HepG2 (cell line): Measurements from ENCODE around the gene TNFSF11. TPM values are rescaled to one million over a fixed set of nuclear protein-coding genes. Genes with fewer than 3 reads are reported as not detected.

ENCODE experiments used
- ATAC-seq: fragments of 200-7000 bp; cut with Tn5 transposase; 3 replicates; pipeline ENCODE4 v1.9.1; 2020; ENCODE audit warnings: mild to moderate bottlenecking, moderate library complexity
- BruUV-seq: library from RNA; stranded (reverse); fragments of 400-500 nt; replicated peaks from 2 replicates; lab custom pipeline; 2021; lab: Mats Ljungman, UMichigan
- CTCF ChIA-PET: fragments of 300-600 bp; formaldehyde crosslinking; extraction: SDS; loops from one replicate; lab custom pipeline; 2021; ENCODE audit warnings: low total read pairs, inconsistent platforms, low intra/inter-chr PET ratio; lab: Yijun Ruan, JAX
- POLR2A ChIA-PET: fragments of 350-600 bp; sonication (Branson Sonifier 250); formaldehyde crosslinking; loops from one replicate; lab custom pipeline; 2020; ENCODE audit warnings: antibody characterized with exemption, inconsistent platforms; lab: Yijun Ruan, JAX
- DNase-seq: peaks from one replicate; pipeline ENCODE4 v3.0.0-alpha.2; 2015; ENCODE audit warnings: low spot score
- FAIRE-seq: peaks from 3 replicates; lab custom pipeline; 2011; peaks lifted over from hg19 to GRCh38; lab: Jason Lieb, UNC
- H2AFZ ChIP-seq: one replicate; pipeline ENCODE4 v1.6.1; 2011; ENCODE audit warnings: low read length, inconsistent platforms
- H3K27ac ChIP-seq: fragments of 300-600 bp; 3 replicates; pipeline ENCODE4 v1.8.0; 2011; ENCODE audit warnings: mixed run types, mild to moderate bottlenecking, mixed read lengths, low read length, inconsistent platforms; ENCODE audit not compliant: insufficient read depth; ENCODE audit errors: extremely low read length
- H3K27me3 ChIP-seq, 2 experiments: fragments of 200-600 bp in 1 of 2; 2 replicates in 1 of 2; 3 replicates in 1 of 2; pipeline versions ENCODE4 v1.6.0 to v1.8.0; 2011; ENCODE audit warnings: low read length in 2 of 2, mild to moderate bottlenecking in 2 of 2, moderate library complexity in 2 of 2, inconsistent platforms in 1 of 2; ENCODE audit not compliant: insufficient read depth in 2 of 2, control insufficient read depth in 1 of 2
- H3K36me3 ChIP-seq, 2 experiments: fragments of 200-600 bp in 1 of 2; replicated peaks in 1 of 2; 2 replicates in 1 of 2; 3 replicates in 1 of 2; pipeline versions ENCODE4 v1.5.1 to v1.8.0; 2011; ENCODE audit warnings: low read length in 2 of 2, inconsistent platforms in 1 of 2; ENCODE audit not compliant: insufficient read depth in 2 of 2, control insufficient read depth in 1 of 2
- H3K4me1 ChIP-seq: 2 replicates; pipeline ENCODE4 v1.5.1; 2012; ENCODE audit warnings: low read length, inconsistent platforms; ENCODE audit not compliant: insufficient read depth
- H3K4me2 ChIP-seq: 2 replicates; pipeline ENCODE4 v1.6.0; 2011; ENCODE audit warnings: low read depth, low read length, inconsistent platforms
- H3K4me3 ChIP-seq, 3 experiments: fragments of 200-600 bp in 1 of 3; sonication (generic), shearing (Covaris generic) in 1 of 3; replicated peaks in 1 of 3; 2 replicates each; pipeline ENCODE4 v1.5.1; 2011 to 2016; ENCODE audit warnings: low read length in 3 of 3, inconsistent platforms in 2 of 3, low read depth in 2 of 3, mild to moderate bottlenecking in 2 of 3, control low read depth in 1 of 3, mixed read lengths in 1 of 3; ENCODE audit not compliant: insufficient read depth in 1 of 3
- H3K79me2 ChIP-seq: one replicate; pipeline ENCODE4 v1.6.1; 2011; ENCODE audit warnings: low read length, inconsistent platforms; ENCODE audit not compliant: insufficient read depth
- H3K9ac ChIP-seq: 2 replicates; pipeline ENCODE4 v1.6.0; 2011; ENCODE audit warnings: mild to moderate bottlenecking, low read depth, low read length, inconsistent platforms; ENCODE audit not compliant: insufficient read depth
- H3K9me3 ChIP-seq: 2 replicates; pipeline ENCODE4 v1.5.1; 2012; ENCODE audit warnings: mild to moderate bottlenecking, low read length
- H4K20me1 ChIP-seq: 2 replicates; pipeline ENCODE4 v1.6.0; 2011; ENCODE audit warnings: inconsistent platforms, mild to moderate bottlenecking, low read length, moderate library complexity; ENCODE audit not compliant: insufficient read depth
- ARID3A ChIP-seq: IDR thresholded peaks from 2 replicates; pipeline ENCODE4 v1.6.1; 2012; ENCODE audit warnings: low read depth, low read length, improper control_type of control experiment
- FOXA1 ChIP-seq, 2 experiments: fragments of 450-650 bp in 1 of 2; sonication (generic) in 1 of 2; formaldehyde crosslinking in 1 of 2; IDR thresholded peaks; 2 replicates each; pipeline versions ENCODE4 v1.4.0 to v1.6.1; 2016 to 2020; ENCODE audit warnings: missing genetic modification reagents in 1 of 2
- KAT8 ChIP-seq: IDR thresholded peaks from 2 replicates; pipeline ENCODE4 v1.6.1; 2016; ENCODE audit warnings: missing genetic modification reagents, missing compliant biosample characterization
- NR2F6 ChIP-seq, 2 experiments: IDR thresholded peaks; 2 replicates each; pipeline ENCODE4 v1.6.1; 2016; ENCODE audit warnings: antibody characterized with exemption in 1 of 2, mild to moderate bottlenecking in 1 of 2
- ZBTB1 ChIP-seq: sonication (generic); formaldehyde crosslinking; IDR thresholded peaks from 2 replicates; pipeline ENCODE4 v1.4.0; 2020; ENCODE audit warnings: missing genetic modification reagents, borderline replicate concordance
- ZNF138 ChIP-seq: sonication (generic); formaldehyde crosslinking; IDR thresholded peaks from 2 replicates; pipeline ENCODE4 v1.5.0; 2020; ENCODE audit warnings: mild to moderate bottlenecking, low read depth, missing genetic modification reagents
- ZNF598 ChIP-seq: sonication (generic); formaldehyde crosslinking; IDR thresholded peaks from 2 replicates; pipeline ENCODE4 v1.5.1; 2020; ENCODE audit warnings: mild to moderate bottlenecking, missing genetic modification reagents, borderline replicate concordance
- ZNF619 ChIP-seq: sonication (generic); formaldehyde crosslinking; IDR thresholded peaks from 2 replicates; pipeline ENCODE4 v1.4.0; 2020; ENCODE audit warnings: mild to moderate bottlenecking, missing genetic modification reagents
- ZNF775 ChIP-seq: sonication (generic); formaldehyde crosslinking; IDR thresholded peaks from 2 replicates; pipeline ENCODE4 v1.4.0; 2020; ENCODE audit warnings: missing genetic modification reagents, mild to moderate bottlenecking, moderate library complexity, borderline replicate concordance
- ZNF790 ChIP-seq: sonication (generic); formaldehyde crosslinking; IDR thresholded peaks from 2 replicates; pipeline ENCODE4 v1.8.0; 2022; ENCODE audit warnings: missing genetic modification reagents, mild to moderate bottlenecking, borderline replicate concordance
- ZSCAN20 ChIP-seq: sonication (generic); formaldehyde crosslinking; IDR thresholded peaks from 2 replicates; pipeline ENCODE4 v1.4.0; 2020; ENCODE audit warnings: missing genetic modification reagents, mild to moderate bottlenecking, borderline replicate concordance
- WGBS: methylation state at CpG from one replicate; pipeline ENCODE4 v1.1.6; 2017; ENCODE audit warnings: low lambda C conversion rate; 5-methylcytosine and 5-hydroxymethylcytosine counted together
- in situ Hi-C: cut with HindIII; loops from 2 replicates; pipeline ENCODE4 v1.10.0; 2017; ENCODE audit warnings: low pct_unique_long_range_greater_than_20kb; ENCODE audit not compliant: extremely low pct_ligation_motif_present
- intact Hi-C: fragments of 100-400 bp; cut with micrococcal nuclease; formaldehyde crosslinking; loops from one replicate; pipeline ENCODE4 v1.10.0; 2022; ENCODE audit not compliant: unreplicated experiment
- polyA plus RNA-seq, 8 experiments: library from polyadenylated mRNA; depleted of rRNA in 3 of 8; stranded (reverse) in 7 of 8; unstranded in 1 of 8; fragments of >200 nt; fragmentation: Illumina TruSeq in 4 of 8; extraction: Trizol in 4 of 8; gene quantifications; 2 replicates each; pipeline versions ENCODE4 v1.2.1 to v1.2.3, GENCODE V29; 2011 to 2016; ENCODE audit warnings: low read depth in 4 of 8, missing spikeins in 1 of 8, mixed read lengths in 1 of 8; ENCODE audit not compliant: insufficient read depth in 1 of 8
- total RNA-seq, 5 experiments: library from RNA; depleted of rRNA; stranded (reverse); fragments of >200 nt; fragmentation: Illumina TruSeq; extraction: Trizol; gene quantifications; 2 replicates each; pipeline ENCODE4 v1.2.3, GENCODE V29; 2016; ENCODE audit warnings: low read depth in 1 of 5
- TF ChIP-seq, protein P1 (sequence below): sonication (generic); formaldehyde crosslinking; IDR thresholded peaks from 2 replicates; pipeline ENCODE4 v1.8.1; 2022; ENCODE audit warnings: low read depth, mild to moderate bottlenecking, missing genetic modification reagents
- TF ChIP-seq, protein P2 (sequence below): sonication (generic); formaldehyde crosslinking; IDR thresholded peaks from 2 replicates; pipeline ENCODE4 v1.8.0; 2022; ENCODE audit warnings: missing genetic modification reagents, mild to moderate bottlenecking, moderate library complexity, borderline replicate concordance
- TF ChIP-seq, protein P3 (sequence below): sonication (generic); formaldehyde crosslinking; IDR thresholded peaks from 2 replicates; pipeline ENCODE4 v1.5.0; 2020; ENCODE audit warnings: missing genetic modification reagents, mild to moderate bottlenecking, borderline replicate concordance

Gene TNFSF11
- total and polyA plus RNA-seq, 2 of the 13 experiments (the other 11 are each of a cell fraction or from before 2014, with no cell fraction given): 0.03 TPM; not detected in 1

DNA sequence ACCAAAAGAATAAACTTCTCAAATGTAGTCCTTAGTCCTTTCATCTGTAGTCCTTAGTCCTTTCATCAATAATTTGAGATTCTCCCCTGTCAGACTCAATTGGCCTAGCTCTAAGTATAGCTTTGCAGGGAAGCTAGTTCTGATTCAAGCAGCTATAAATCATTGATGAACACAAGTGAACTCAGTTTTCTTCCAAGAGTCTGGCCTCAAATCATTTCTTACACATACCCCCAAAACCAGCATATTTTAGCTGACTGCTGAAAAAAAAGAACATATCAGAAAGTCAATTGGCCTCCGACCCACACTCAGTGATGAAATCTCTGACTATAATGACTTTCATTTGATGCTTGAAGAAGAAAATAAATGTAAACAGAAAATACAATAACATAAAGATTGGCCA lies 64.9 kb downstream of the TNFSF11 start (continued):
- TF ChIP-seq ZNF790 (no peak), ZNF619 (CRISPR knock-in tag) (no peak)

DNA sequence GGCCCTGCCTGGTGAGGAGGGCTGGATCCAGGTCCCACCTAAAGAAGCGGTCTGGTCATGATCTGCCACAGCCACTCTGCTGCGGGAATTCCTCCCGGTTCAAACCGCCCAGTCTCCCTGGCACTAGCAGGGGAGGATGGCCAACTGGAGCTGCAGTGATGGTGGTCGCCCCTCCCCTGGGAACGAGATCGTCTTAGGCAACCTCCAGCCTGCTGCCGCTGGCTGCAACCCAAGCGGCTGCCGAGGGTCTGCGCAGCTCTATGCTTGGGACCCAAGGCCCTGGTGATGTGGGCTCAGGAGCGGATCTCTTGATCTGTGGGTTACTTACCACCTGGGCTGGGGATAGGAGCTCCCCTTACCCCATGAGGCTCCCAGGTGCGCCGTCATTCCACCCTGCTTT lies 69.1 kb downstream of the TNFSF11 start:
- Histone ChIP-seq H3K4me2 (no peak overlapping the region), H3K4me3 (no peak overlapping the region), H2AFZ (no peak overlapping the region), H3K9me3 (no peaks in the 10 kb centered on the region; the same call in 1 of the 2 replicates), H4K20me1 (no peaks in the 10 kb centered on the region), H3K36me3 (no peaks in the 10 kb centered on the region), H3K9ac (no peak overlapping the region), H3K27ac (no peak overlapping the region), H3K4me1 (no peaks in the 10 kb centered on the region), H3K27me3 (no peaks in the 10 kb centered on the region; a peak in 1 of 5 replicates), H3K79me2 (no peaks in the 10 kb centered on the region)
- DNase-seq (no peak), ATAC-seq (no peak), FAIRE-seq (no peak)
- in situ Hi-C loops (no loop called here), intact Hi-C loops (no loop called here)
- WGBS: 0% methylated on average over 1 of the region's 14 CpGs
- POLR2A ChIA-PET: no interaction called here
- CTCF ChIA-PET: no interaction called here
- BruUV-seq: no TSS peak
- no peak for TF ChIP-seq KAT8
- TF ChIP-seq ZNF775 (CRISPR knock-in tag): no peak
- TF ChIP-seq ZBTB1 (CRISPR knock-in tag): no peak
- TF ChIP-seq, protein P1, sequence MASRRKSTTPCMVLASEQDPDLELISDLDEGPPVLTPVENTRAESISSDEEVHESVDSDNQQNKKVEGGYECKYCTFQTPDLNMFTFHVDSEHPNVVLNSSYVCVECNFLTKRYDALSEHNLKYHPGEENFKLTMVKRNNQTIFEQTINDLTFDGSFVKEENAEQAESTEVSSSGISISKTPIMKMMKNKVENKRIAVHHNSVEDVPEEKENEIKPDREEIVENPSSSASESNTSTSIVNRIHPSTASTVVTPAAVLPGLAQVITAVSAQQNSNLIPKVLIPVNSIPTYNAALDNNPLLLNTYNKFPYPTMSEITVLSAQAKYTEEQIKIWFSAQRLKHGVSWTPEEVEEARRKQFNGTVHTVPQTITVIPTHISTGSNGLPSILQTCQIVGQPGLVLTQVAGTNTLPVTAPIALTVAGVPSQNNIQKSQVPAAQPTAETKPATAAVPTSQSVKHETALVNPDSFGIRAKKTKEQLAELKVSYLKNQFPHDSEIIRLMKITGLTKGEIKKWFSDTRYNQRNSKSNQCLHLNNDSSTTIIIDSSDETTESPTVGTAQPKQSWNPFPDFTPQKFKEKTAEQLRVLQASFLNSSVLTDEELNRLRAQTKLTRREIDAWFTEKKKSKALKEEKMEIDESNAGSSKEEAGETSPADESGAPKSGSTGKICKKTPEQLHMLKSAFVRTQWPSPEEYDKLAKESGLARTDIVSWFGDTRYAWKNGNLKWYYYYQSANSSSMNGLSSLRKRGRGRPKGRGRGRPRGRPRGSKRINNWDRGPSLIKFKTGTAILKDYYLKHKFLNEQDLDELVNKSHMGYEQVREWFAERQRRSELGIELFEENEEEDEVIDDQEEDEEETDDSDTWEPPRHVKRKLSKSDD (CRISPR knock-in tag): no peak
- TF ChIP-seq ZNF598 (CRISPR knock-in tag): no peak
- TF ChIP-seq FOXA1 (IDR thresholded peaks at IDR 0.05): no peak
- no peak for TF ChIP-seq FOXA1 (CRISPR knock-in tag; IDR thresholded peaks at IDR 0.05)
- TF ChIP-seq NR2F6 (IDR thresholded peaks at IDR 0.05): no peak
- no peak for TF ChIP-seq NR2F6 (CRISPR knock-in tag; IDR thresholded peaks at IDR 0.05)
- TF ChIP-seq ARID3A: no peak
- TF ChIP-seq, protein P2, sequence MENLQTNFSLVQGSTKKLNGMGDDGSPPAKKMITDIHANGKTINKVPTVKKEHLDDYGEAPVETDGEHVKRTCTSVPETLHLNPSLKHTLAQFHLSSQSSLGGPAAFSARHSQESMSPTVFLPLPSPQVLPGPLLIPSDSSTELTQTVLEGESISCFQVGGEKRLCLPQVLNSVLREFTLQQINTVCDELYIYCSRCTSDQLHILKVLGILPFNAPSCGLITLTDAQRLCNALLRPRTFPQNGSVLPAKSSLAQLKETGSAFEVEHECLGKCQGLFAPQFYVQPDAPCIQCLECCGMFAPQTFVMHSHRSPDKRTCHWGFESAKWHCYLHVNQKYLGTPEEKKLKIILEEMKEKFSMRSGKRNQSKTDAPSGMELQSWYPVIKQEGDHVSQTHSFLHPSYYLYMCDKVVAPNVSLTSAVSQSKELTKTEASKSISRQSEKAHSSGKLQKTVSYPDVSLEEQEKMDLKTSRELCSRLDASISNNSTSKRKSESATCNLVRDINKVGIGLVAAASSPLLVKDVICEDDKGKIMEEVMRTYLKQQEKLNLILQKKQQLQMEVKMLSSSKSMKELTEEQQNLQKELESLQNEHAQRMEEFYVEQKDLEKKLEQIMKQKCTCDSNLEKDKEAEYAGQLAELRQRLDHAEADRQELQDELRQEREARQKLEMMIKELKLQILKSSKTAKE (CRISPR knock-in tag): no peak
- TF ChIP-seq ZSCAN20 (CRISPR knock-in tag): no peak
- TF ChIP-seq, protein P3, sequence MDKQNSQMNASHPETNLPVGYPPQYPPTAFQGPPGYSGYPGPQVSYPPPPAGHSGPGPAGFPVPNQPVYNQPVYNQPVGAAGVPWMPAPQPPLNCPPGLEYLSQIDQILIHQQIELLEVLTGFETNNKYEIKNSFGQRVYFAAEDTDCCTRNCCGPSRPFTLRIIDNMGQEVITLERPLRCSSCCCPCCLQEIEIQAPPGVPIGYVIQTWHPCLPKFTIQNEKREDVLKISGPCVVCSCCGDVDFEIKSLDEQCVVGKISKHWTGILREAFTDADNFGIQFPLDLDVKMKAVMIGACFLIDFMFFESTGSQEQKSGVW (CRISPR knock-in tag): no peak
- TF ChIP-seq ZNF138 (CRISPR knock-in tag): no peak
